K562 (cell line): ENCODE data around the gene PCDH9. TPM values are rescaled to one million over a fixed set of nuclear protein-coding genes. Genes with fewer than 3 reads are reported as not detected.

ENCODE experiments used
- ATAC-seq: fragments of 200-7000 bp; cut with Tn5 transposase; 3 replicates; pipeline ENCODE4 v1.9.1; 2020; ENCODE audit warnings: moderate library complexity
- BruUV-seq: library from RNA; stranded (reverse); fragments of 400-500 nt; replicated peaks from 2 replicates; lab custom pipeline; 2021; lab: Mats Ljungman, UMichigan
- CTCF ChIA-PET: fragments of 300-600 bp; formaldehyde crosslinking; extraction: SDS; loops from one replicate; lab custom pipeline; 2021; ENCODE audit warnings: low intra/inter-chr PET ratio; lab: Yijun Ruan, JAX
- POLR2A ChIA-PET: fragments of 300-600, 350-650 bp; sonication (Branson Sonifier 250); formaldehyde crosslinking; extraction: SDS; loops from one replicate; lab custom pipeline; 2021; ENCODE audit warnings: antibody characterized with exemption, inconsistent platforms; lab: Yijun Ruan, JAX
- DNase-seq, 4 experiments: peaks; one replicate each; pipeline versions ENCODE4 v3.0.0 to v3.0.0-alpha.2; 2011 to 2018; ENCODE audit warnings: low spot score in 3 of 4, mixed read lengths in 3 of 4; ENCODE audit errors: extremely low read depth in 1 of 4
- FAIRE-seq: peaks from 2 replicates; lab custom pipeline; 2011; peaks lifted over from hg19 to GRCh38; lab: Jason Lieb, UNC
- H2AFZ ChIP-seq: 2 replicates; pipeline ENCODE4 v1.6.0; 2011; ENCODE audit warnings: low read depth, low read length, control low read depth, inconsistent platforms
- H3K27ac ChIP-seq: fragments of 200-600 bp; 3 replicates; pipeline ENCODE4 v1.8.0; 2011; ENCODE audit warnings: low read depth, mild to moderate bottlenecking, control low read depth, inconsistent platforms, low read length, moderate library complexity, mixed read lengths; ENCODE audit errors: extremely low read depth
- H3K27me3 ChIP-seq, 2 experiments: fragments of 300-600 bp in 1 of 2; 2 replicates in 1 of 2; 3 replicates in 1 of 2; pipeline versions ENCODE4 v1.6.0 to v1.8.0; 2011; ENCODE audit warnings: inconsistent platforms in 2 of 2, low read length in 2 of 2, mild to moderate bottlenecking in 1 of 2, mixed read lengths in 1 of 2, moderate library complexity in 1 of 2; ENCODE audit not compliant: control insufficient read depth in 2 of 2, insufficient read depth in 2 of 2
- H3K36me3 ChIP-seq: fragments of 300-600 bp; 3 replicates; pipeline ENCODE4 v1.8.0; 2011; ENCODE audit warnings: mild to moderate bottlenecking, low read length, inconsistent platforms; ENCODE audit not compliant: control insufficient read depth, insufficient read depth
- H3K4me1 ChIP-seq, 2 experiments: fragments of 200-600 bp in 1 of 2; replicated peaks in 1 of 2; 2 replicates in 1 of 2; 3 replicates in 1 of 2; pipeline versions ENCODE4 v1.5.1 to v1.8.0; 2011; ENCODE audit warnings: inconsistent platforms in 2 of 2, low read length in 2 of 2, mild to moderate bottlenecking in 1 of 2, mixed read lengths in 1 of 2, moderate library complexity in 1 of 2; ENCODE audit not compliant: control insufficient read depth in 2 of 2, insufficient read depth in 2 of 2
- H3K4me2 ChIP-seq: 2 replicates; pipeline ENCODE4 v1.6.1; 2011; ENCODE audit warnings: low read length, control low read depth, inconsistent platforms, mixed read lengths; ENCODE audit not compliant: insufficient read depth
- H3K4me3 ChIP-seq: fragments of 200-600 bp; sonication (generic), shearing (Covaris generic); 2 replicates; pipeline ENCODE4 v1.5.1; 2016; ENCODE audit warnings: control low read depth, inconsistent platforms
- H3K79me2 ChIP-seq: fragments of 200-600 bp; 3 replicates; pipeline ENCODE4 v1.8.0; 2011; ENCODE audit warnings: low read length, inconsistent platforms; ENCODE audit not compliant: control insufficient read depth, insufficient read depth
- H3K9ac ChIP-seq, 2 experiments: 2 replicates each; pipeline versions ENCODE4 v1.6.0 to v1.6.1; 2011; ENCODE audit warnings: low read depth in 2 of 2, low read length in 2 of 2, control low read depth in 1 of 2, inconsistent platforms in 1 of 2, mild to moderate bottlenecking in 1 of 2, mixed read lengths in 1 of 2; ENCODE audit not compliant: insufficient read depth in 1 of 2
- H3K9me1 ChIP-seq: one replicate; pipeline ENCODE4 v1.6.0; 2011; ENCODE audit warnings: inconsistent platforms, mild to moderate bottlenecking, low read length, moderate library complexity; ENCODE audit not compliant: control insufficient read depth, insufficient read depth
- H3K9me3 ChIP-seq: replicated peaks from 2 replicates; pipeline ENCODE4 v1.5.1; 2011; ENCODE audit warnings: low read depth, low read length, inconsistent platforms; ENCODE audit not compliant: control insufficient read depth, insufficient read depth
- H4K20me1 ChIP-seq: replicated peaks from 2 replicates; pipeline ENCODE4 v1.6.1; 2011; ENCODE audit warnings: low read length, inconsistent platforms, mixed read lengths; ENCODE audit not compliant: control insufficient read depth, insufficient read depth
- CXXC5 ChIP-seq: fragments of 250-450 bp; sonication (Bioruptor Pico); IDR thresholded peaks from 2 replicates; pipeline ENCODE4 v1.8.0; 2022; ENCODE audit warnings: inconsistent platforms, mild to moderate bottlenecking, moderate library complexity
- KDM2B ChIP-seq: fragments of 250-450 bp; sonication (Bioruptor Pico); IDR thresholded peaks from 2 replicates; pipeline ENCODE4 v1.8.0; 2021; ENCODE audit warnings: mild to moderate bottlenecking, moderate library complexity
- MEF2A ChIP-seq: IDR thresholded peaks from 2 replicates; pipeline ENCODE4 v1.6.1; 2011; ENCODE audit warnings: low read depth, mild to moderate bottlenecking, low read length, moderate library complexity; ENCODE audit not compliant: control insufficient read depth
- NR1H2 ChIP-seq: sonication (generic); formaldehyde crosslinking; IDR thresholded peaks from 2 replicates; pipeline ENCODE4 v1.4.0; 2020; ENCODE audit warnings: mild to moderate bottlenecking, missing genetic modification reagents
- PML ChIP-seq: IDR thresholded peaks from 2 replicates; pipeline ENCODE4 v1.6.1; 2012; ENCODE audit warnings: low read length, inconsistent platforms
- PTRF ChIP-seq: fragments of 450-650 bp; IDR thresholded peaks from 2 replicates; pipeline ENCODE4 v1.6.1; 2016; ENCODE audit warnings: mild to moderate bottlenecking, missing genetic modification characterization, missing compliant biosample characterization
- PTTG1 ChIP-seq: fragments of 450-650 bp; IDR thresholded peaks from 2 replicates; pipeline ENCODE4 v1.6.1; 2016; ENCODE audit warnings: low read depth, mild to moderate bottlenecking, missing genetic modification characterization, missing compliant biosample characterization
- ZNF316 ChIP-seq: fragments of 450-650 bp; IDR thresholded peaks from 2 replicates; pipeline ENCODE4 v1.6.1; 2016
- WGBS: fragments of 100-300 bp; shearing (Covaris generic); methylation state at CpG from one replicate; pipeline ENCODE4 v1.1.6; 2016; ENCODE audit warnings: low coverage, mixed read lengths; ENCODE audit not compliant: insufficient coverage; ENCODE audit errors: missing lambda C conversion rate; 5-methylcytosine and 5-hydroxymethylcytosine counted together
- in situ Hi-C: fragments of 300-500 bp; cut with MboI; formaldehyde crosslinking; loops from 4 replicates; pipeline ENCODE4 v1.15.0; 2018; ENCODE audit warnings: inconsistent platforms, mixed read lengths
- intact Hi-C: fragments of 100-400 bp; cut with micrococcal nuclease; formaldehyde crosslinking; loops from 2 replicates; pipeline ENCODE4 v1.14.2; 2022
- polyA plus RNA-seq, 8 experiments: library from polyadenylated mRNA; depleted of rRNA in 4 of 8; stranded (reverse) in 5 of 8; unstranded in 3 of 8; fragments of >200 nt; fragmentation: Nextera tagmentation in 2 of 8; fragmentation: Illumina TruSeq in 1 of 8; extraction: Ambion mirVana in 2 of 8; extraction: Trizol in 1 of 8; gene quantifications; 2 replicates each; pipeline versions ENCODE4 v1.2.1 to v1.2.3, GENCODE V29; 2011 to 2014; ENCODE audit warnings: inconsistent platforms in 1 of 8, missing spikeins in 1 of 8
- total RNA-seq, 7 experiments: library from RNA; depleted of rRNA in 6 of 7; stranded (reverse); fragments of >200 nt in 6 of 7; fragmentation: Illumina TruSeq in 2 of 7; extraction: Trizol in 2 of 7; gene quantifications; 2 replicates each; pipeline versions ENCODE4 v1.2.1 to v1.2.3, GENCODE V29; 2011 to 2021; ENCODE audit warnings: low replicate concordance in 1 of 7
- TF ChIP-seq, protein P1 (sequence below): fragments of 250-450 bp; sonication (Bioruptor Pico); IDR thresholded peaks from 2 replicates; pipeline ENCODE4 v1.8.0; 2021; ENCODE audit warnings: borderline replicate concordance, mild to moderate bottlenecking, moderate library complexity; ENCODE audit not compliant: poor library complexity, severe bottlenecking

PCDH9 gene
- total and polyA plus RNA-seq, 9 of the 15 experiments (the other 6 are each of a cell fraction or from before 2014, with no cell fraction given) = 1.1 to 6.7 (median 4.9) TPM

GRCh38 chr13:66329988-66330451, 900.1 kb downstream of the PCDH9 start (continued):
- TF ChIP-seq PTTG1 (tag) = no peak
- TF ChIP-seq NR1H2 = no peak
- no peak for TF ChIP-seq MEF2A

DNA sequence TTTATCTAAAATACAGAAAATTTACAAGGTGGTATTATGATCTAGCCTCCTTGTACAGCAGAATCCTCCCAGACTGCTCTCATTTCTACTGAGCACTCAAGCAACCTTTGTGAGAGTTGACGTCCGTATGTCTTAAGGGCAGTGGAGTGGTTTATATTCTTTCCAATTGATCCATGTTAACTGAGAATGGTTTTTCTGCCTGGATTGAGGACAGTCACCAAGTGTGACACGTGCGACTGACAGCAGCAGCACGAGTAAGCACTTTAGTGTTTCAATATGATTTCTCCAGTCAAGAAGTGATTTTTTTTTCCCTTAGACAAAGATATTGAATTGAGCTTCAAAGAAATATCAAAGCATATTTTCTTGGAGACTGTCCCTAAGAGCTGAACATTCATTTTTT, 901.7 kb downstream of the PCDH9 start:
- no peak overlapping the region for H3K27ac ChIP-seq
- H3K79me2 ChIP-seq = no peaks in the 10 kb centered on the region
- H3K27me3 ChIP-seq = no peaks in the 10 kb centered on the region
- no peak for ATAC-seq
- TF ChIP-seq CXXC5 (CRISPR knock-in tag) (no peak), PML (no peak), KDM2B (CRISPR knock-in tag) (no peak), PTRF (tag) (no peak), ZNF316 (no peak)
- TF ChIP-seq, protein P1, sequence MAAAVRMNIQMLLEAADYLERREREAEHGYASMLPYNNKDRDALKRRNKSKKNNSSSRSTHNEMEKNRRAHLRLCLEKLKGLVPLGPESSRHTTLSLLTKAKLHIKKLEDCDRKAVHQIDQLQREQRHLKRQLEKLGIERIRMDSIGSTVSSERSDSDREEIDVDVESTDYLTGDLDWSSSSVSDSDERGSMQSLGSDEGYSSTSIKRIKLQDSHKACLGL (CRISPR knock-in tag) = no peak
- ChIA-PET CTCF (no interaction called here), POLR2A (no interaction called here)
- WGBS = 17% methylated on average over 5 of the region's 5 CpGs
- in situ Hi-C loops (no loop called here), intact Hi-C loops (no loop called here)
- H3K9ac ChIP-seq = no peak overlapping the region
- no peaks in the 10 kb centered on the region for H3K36me3 ChIP-seq
- H3K4me3 ChIP-seq = no peak overlapping the region
- DNase-seq = no peak
- no peaks in the 10 kb centered on the region for H3K9me3 ChIP-seq
- H2AFZ ChIP-seq = no peak overlapping the region
- BruUV-seq = no TSS peak
- H3K9me1 ChIP-seq = no peaks in the 10 kb centered on the region
- H3K4me2 ChIP-seq = no peak overlapping the region
- no peaks in the 10 kb centered on the region for H4K20me1 ChIP-seq
- FAIRE-seq = no peak
- no peaks in the 10 kb centered on the region for H3K4me1 ChIP-seq
